MM.1S (cell line): ENCODE results near the gene CCDC92B.

Experiments used
- CTCF ChIP-seq: fragments of 300-600 bp; sonication (generic); IDR thresholded peaks from 2 replicates; pipeline ENCODE4 v1.5.1; 2016; ENCODE audit warnings: antibody characterized with exemption, low read length, mixed read lengths
- EZH2 ChIP-seq: fragments of 300-600 bp; sonication (generic); optimal IDR thresholded peaks from 2 replicates; pipeline ENCODE3; 2017; ENCODE audit warnings: low read depth, mild to moderate bottlenecking, antibody characterized with exemption, low read length, mixed read lengths
- EZH2phosphoT487 ChIP-seq: fragments of 300-600 bp; sonication (generic); IDR thresholded peaks from 2 replicates; pipeline ENCODE4 v1.6.1; 2018; ENCODE audit warnings: antibody characterized with exemption, low read length

GRCh38 chr17:2687074-2687418 lies 62.4 kb downstream of the CCDC92B start:
- TF ChIP-seq CTCF, result no peak
- TF ChIP-seq EZH2, result no peak
- no peak for TF ChIP-seq EZH2phosphoT487
